Neural progenitor cell (in vitro differentiated cells): ENCODE results near the gene MYCBPAP. TPM values are rescaled to one million over a fixed set of nuclear protein-coding genes. Genes with fewer than 3 reads are reported as not detected.
A peak's percentile ranks its signal among the peaks of the same experiment; 100 is the strongest.

Experiments
- DNase-seq: peaks from one replicate; pipeline ENCODE4 v3.0.0-alpha.2; 2016; ENCODE audit warnings: low spot score
- H2AFZ ChIP-seq: fragments of 200-600 bp; sonication (generic); replicated peaks from 2 replicates; pipeline ENCODE4 v1.6.1; 2016; ENCODE audit warnings: antibody characterized with exemption
- H3F3A ChIP-seq: fragments of 200-600 bp; sonication (generic); 2 replicates; pipeline ENCODE4 v1.6.1; 2016; ENCODE audit warnings: antibody characterized with exemption, low read depth
- H3K27ac ChIP-seq: fragments of 200-600 bp; sonication (generic); 2 replicates; pipeline ENCODE4 v1.5.1; 2016; ENCODE audit warnings: mild to moderate bottlenecking
- H3K27me3 ChIP-seq: fragments of 200-600 bp; sonication (generic); 2 replicates; pipeline ENCODE4 v1.6.1; 2016; ENCODE audit warnings: mild to moderate bottlenecking, moderate library complexity
- H3K36me3 ChIP-seq: fragments of 200-600 bp; sonication (generic); 2 replicates; pipeline ENCODE4 v1.5.1; 2016
- H3K4me1 ChIP-seq: fragments of 200-600 bp; sonication (generic); 2 replicates; pipeline ENCODE4 v1.6.1; 2016; ENCODE audit warnings: mixed run types
- H3K4me2 ChIP-seq: fragments of 200-600 bp; sonication (generic); 2 replicates; pipeline ENCODE4 v1.6.1; 2016
- H3K4me3 ChIP-seq: fragments of 200-600 bp; sonication (generic); 2 replicates; pipeline ENCODE4 v1.5.1; 2016
- H3K79me2 ChIP-seq: fragments of 200-600 bp; sonication (generic); 2 replicates; pipeline ENCODE4 v1.6.1; 2016; ENCODE audit warnings: low read depth
- H3K9ac ChIP-seq: fragments of 200-600 bp; sonication (generic); 2 replicates; pipeline ENCODE4 v1.6.1; 2016
- H3K9me3 ChIP-seq: fragments of 200-600 bp; sonication (generic); 2 replicates; pipeline ENCODE4 v1.5.1; 2016; ENCODE audit warnings: low read depth
- H4K20me1 ChIP-seq: fragments of 200-600 bp; sonication (generic); 2 replicates; pipeline ENCODE4 v1.6.1; 2016; ENCODE audit warnings: low read depth
- H3K27ac Mint-ChIP-seq: 3 replicates; pipeline ENCODE4 v1.8.0; 2021; ENCODE audit warnings: mixed read lengths
- H3K27me3 Mint-ChIP-seq: 2 replicates; pipeline ENCODE4 v1.8.0; 2022; ENCODE audit warnings: low read depth, mild to moderate bottlenecking, inconsistent platforms, moderate library complexity, mixed read lengths; ENCODE audit not compliant: insufficient read depth
- H3K36me3 Mint-ChIP-seq: 3 replicates; pipeline ENCODE4 v1.8.0; 2021; ENCODE audit warnings: mixed read lengths
- H3K4me1 Mint-ChIP-seq: 3 replicates; pipeline ENCODE4 v1.8.0; 2021; ENCODE audit warnings: mixed read lengths
- H3K4me3 Mint-ChIP-seq: 3 replicates; pipeline ENCODE4 v1.8.0; 2021; ENCODE audit warnings: mild to moderate bottlenecking, moderate library complexity, mixed read lengths
- H3K9me3 Mint-ChIP-seq: 3 replicates; pipeline ENCODE4 v1.8.0; 2020; ENCODE audit warnings: mixed read lengths
- CTCF ChIP-seq: fragments of 200-600 bp; sonication (generic); IDR thresholded peaks from 2 replicates; pipeline ENCODE4 v1.5.1; 2017; ENCODE audit warnings: antibody characterized with exemption, mild to moderate bottlenecking
- EZH2 ChIP-seq: fragments of 200-600 bp; sonication (generic); IDR thresholded peaks from 2 replicates; pipeline ENCODE4 v1.6.1; 2017; ENCODE audit warnings: antibody characterized with exemption, mild to moderate bottlenecking, moderate library complexity
- EZH2phosphoT487 ChIP-seq: fragments of 200-600 bp; sonication (generic); IDR thresholded peaks from 2 replicates; pipeline ENCODE4 v1.6.1; 2017; ENCODE audit warnings: antibody characterized with exemption
- total RNA-seq: library from RNA; depleted of rRNA; stranded (reverse); fragments of >200 nt; gene quantifications from 2 replicates; pipeline ENCODE4 v1.2.3, GENCODE V29; 2015; ENCODE audit warnings: low replicate concordance

MYCBPAP gene
- total RNA-seq, 1 donor from 2014 or later = 3.5 TPM

GRCh38 chr17:50491505-50491904 lies 16.7 kb upstream of the MYCBPAP start:
- H3K27me3 ChIP-seq = no peaks in the 10 kb centered on the region
- no peak for DNase-seq
- no peak for TF ChIP-seq EZH2
- TF ChIP-seq CTCF = no peak
- no peaks in the 10 kb centered on the region for H3K4me1 ChIP-seq
- H3K36me3 Mint-ChIP-seq = no peaks in the 10 kb centered on the region
- H3K27ac ChIP-seq = no peak overlapping the region
- H2AFZ ChIP-seq = no peak overlapping the region
- H3K9me3 Mint-ChIP-seq = no peaks in the 10 kb centered on the region
- H3K27me3 Mint-ChIP-seq = peaks cover 5% of the 10 kb centered on the region
- peaks cover 2% of the 10 kb centered on the region for H3K4me1 Mint-ChIP-seq
- no peak overlapping the region for H3K4me3 ChIP-seq
- no peak overlapping the region for H3K9ac ChIP-seq
- H3K27ac Mint-ChIP-seq = no peak overlapping the region
- no peak overlapping the region for H3K4me3 Mint-ChIP-seq
- H3K79me2 ChIP-seq = no peaks in the 10 kb centered on the region
- H3K4me2 ChIP-seq = no peak overlapping the region
- H3K36me3 ChIP-seq = no peaks in the 10 kb centered on the region
- no peaks in the 10 kb centered on the region for H3F3A ChIP-seq
- no peaks in the 10 kb centered on the region for H3K9me3 ChIP-seq
- H4K20me1 ChIP-seq = no peaks in the 10 kb centered on the region

GRCh38 chr17:50492214-50492613 lies 16.0 kb upstream of the MYCBPAP start:
- Mint-ChIP-seq H3K27ac (no peak overlapping the region), H3K36me3 (no peaks in the 10 kb centered on the region), H3K9me3 (no peaks in the 10 kb centered on the region), H3K4me1 (peaks cover 2% of the 10 kb centered on the region), H3K4me3 (no peak overlapping the region), H3K27me3 (peaks cover 5% of the 10 kb centered on the region)
- H3K27me3 ChIP-seq = no peaks in the 10 kb centered on the region
- no peaks in the 10 kb centered on the region for H3K79me2 ChIP-seq
- no peak overlapping the region for H2AFZ ChIP-seq
- no peak overlapping the region for H3K9ac ChIP-seq
- DNase-seq = no peak
- H3K4me2 ChIP-seq = no peak overlapping the region
- H3F3A ChIP-seq = no peaks in the 10 kb centered on the region
- no peak overlapping the region for H3K27ac ChIP-seq
- no peak for TF ChIP-seq EZH2
- TF ChIP-seq CTCF = no peak
- no peak for TF ChIP-seq EZH2phosphoT487
- H3K4me1 ChIP-seq = no peaks in the 10 kb centered on the region
- H4K20me1 ChIP-seq = no peaks in the 10 kb centered on the region
- H3K4me3 ChIP-seq = no peak overlapping the region
- H3K36me3 ChIP-seq = no peaks in the 10 kb centered on the region
- no peaks in the 10 kb centered on the region for H3K9me3 ChIP-seq

- H3K36me3 ChIP-seq = no peaks in the 10 kb centered on the region
- no peak overlapping the region for H3K4me3 Mint-ChIP-seq
- peaks cover 2% of the 10 kb centered on the region for H3K4me1 Mint-ChIP-seq
- no peaks in the 10 kb centered on the region for H3K9me3 ChIP-seq
- H3K4me3 ChIP-seq = no peak overlapping the region
- DNase-seq = no peak
- H3K9me3 Mint-ChIP-seq = no peaks in the 10 kb centered on the region
- H3K27me3 Mint-ChIP-seq = peaks cover 7% of the 10 kb centered on the region
- H3K79me2 ChIP-seq = no peaks in the 10 kb centered on the region
- H3K27ac ChIP-seq = no peak overlapping the region
- peak overlapping the region; percentile 18 for H3K27ac Mint-ChIP-seq
- no peak for TF ChIP-seq CTCF
- TF ChIP-seq EZH2phosphoT487 = no peak
- no peak for TF ChIP-seq EZH2
- H3K4me1 ChIP-seq = no peaks in the 10 kb centered on the region
- H3K4me2 ChIP-seq = no peak overlapping the region
- no peaks in the 10 kb centered on the region for H3K36me3 Mint-ChIP-seq
- no peaks in the 10 kb centered on the region for H3K27me3 ChIP-seq
- H3K9ac ChIP-seq = no peak overlapping the region
- no peaks in the 10 kb centered on the region for H4K20me1 ChIP-seq
- H2AFZ ChIP-seq = peak overlapping the region; percentile 65
- H3F3A ChIP-seq = no peaks in the 10 kb centered on the region
Measured at GRCh38 chr17:50493744-50494143, 14.5 kb upstream of the MYCBPAP start.
